ENCODE results near the gene NCS1.

The NCS1 gene

DNA sequence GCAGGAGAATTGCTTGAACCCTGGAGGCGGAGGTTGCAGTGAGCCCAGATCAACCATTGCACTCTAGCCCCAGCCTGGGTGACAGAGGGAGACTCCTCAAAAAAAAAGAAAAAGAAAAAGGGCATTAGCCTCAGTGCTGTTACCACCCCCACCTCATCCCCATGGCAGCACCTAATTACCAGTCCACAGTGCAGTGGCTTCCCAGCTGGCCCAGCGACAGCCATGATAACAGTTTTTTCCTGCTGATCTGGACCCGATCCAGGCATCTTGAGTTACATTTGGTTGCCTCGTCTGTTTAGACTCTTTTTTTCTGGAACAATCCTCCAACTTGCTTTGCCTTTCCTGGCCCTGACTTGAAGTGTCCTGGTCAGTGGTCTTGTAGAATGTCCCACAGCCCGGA is 24.4 kb downstream of the NCS1 start:
- DNase-seq: no peak

DNA sequence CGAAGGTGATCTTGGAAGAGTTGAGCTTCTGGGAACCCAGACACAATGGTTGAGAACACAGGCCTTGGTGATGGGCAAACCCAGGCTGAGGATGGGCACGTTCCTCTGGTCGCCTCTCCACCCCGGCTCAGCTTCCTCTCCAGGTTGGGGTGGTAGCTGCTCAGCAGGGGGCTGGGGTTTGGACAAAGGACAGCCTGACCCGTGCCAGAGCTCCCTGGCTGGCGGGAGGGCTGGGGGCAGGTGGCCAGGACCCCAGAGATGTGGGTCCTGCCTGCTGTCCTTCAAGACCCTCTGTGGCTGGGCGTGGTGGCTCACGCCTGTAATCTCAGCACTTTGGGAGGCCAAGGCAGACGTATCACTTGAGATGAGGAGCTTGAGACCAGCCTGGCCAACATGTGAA is 25.2 kb downstream of the NCS1 start:
- DNase-seq: no peak

DNA sequence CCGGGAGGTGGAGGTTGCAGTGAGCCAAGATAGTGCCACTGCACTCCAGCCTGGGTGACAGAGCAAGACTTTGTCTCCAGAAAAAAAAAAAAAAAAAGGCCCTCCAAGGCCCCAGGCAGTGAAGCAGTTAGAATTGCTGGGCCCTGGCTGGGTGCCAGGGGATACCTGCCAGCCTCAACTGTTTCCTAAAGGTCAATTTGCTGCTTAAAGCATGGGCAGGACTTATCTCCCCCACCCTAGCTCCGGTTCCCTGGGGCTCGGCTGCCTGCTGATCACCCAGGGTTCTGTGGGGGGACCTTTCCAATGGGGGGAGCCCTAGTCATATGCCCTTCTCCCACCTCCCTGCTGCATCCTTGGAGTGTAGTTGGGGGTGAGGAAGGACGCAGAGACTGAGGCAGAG is 25.7 kb downstream of the NCS1 start:
- no peak for DNase-seq

DNA sequence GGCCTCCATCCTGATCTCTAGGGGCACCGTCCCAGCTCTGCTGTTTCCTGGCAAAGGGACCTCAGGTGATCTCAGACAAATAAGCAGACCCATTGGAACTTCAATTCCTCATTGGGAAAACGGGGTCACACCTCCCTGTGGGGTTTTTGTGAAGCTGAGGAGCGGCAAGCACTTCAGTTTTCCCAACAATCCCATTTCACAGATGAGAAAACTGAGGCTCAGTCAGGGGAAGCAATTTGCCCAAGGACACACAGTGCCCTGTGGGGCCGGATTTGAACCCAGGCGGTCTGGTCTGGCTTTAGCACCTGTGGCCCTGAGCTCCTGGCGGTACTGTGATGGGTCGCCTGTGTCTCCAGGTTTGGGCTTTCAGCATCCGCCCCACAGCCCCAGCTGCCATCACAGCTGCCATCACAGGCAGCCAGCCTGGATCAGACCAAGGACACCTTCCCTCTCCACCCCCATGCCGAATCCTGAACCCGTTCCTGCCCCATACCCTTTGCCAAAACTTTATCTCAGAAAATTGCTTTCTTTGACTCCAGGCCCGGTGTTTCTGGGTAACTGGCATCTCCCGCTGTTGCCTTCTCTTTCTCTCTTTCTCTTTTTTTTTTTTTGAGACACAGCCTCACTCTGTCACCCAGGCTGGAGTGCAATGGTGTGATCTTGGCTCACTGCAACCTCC is 26.4 kb downstream of the NCS1 start:
- DNase-seq: no peak

DNA sequence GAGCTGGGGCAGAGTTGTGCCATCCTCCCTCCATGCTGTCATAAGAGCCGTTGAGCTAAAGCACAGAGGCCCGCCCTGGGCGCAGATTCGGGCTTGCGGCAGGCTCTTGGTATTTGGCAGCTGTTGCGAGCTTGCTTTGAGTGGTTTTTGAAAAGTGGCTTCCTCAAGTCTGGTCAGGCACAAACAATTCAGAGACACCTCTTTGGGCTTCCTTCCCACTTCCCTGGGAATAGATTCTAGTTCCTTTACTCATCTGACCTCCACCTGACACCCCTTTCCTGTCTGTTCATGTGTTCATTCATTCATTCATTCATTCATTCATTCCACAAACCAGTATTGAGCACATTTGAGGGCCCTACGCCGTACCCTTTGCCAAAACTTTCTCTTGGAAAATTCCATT is 27.4 kb downstream of the NCS1 start:
- no peak for DNase-seq

DNA sequence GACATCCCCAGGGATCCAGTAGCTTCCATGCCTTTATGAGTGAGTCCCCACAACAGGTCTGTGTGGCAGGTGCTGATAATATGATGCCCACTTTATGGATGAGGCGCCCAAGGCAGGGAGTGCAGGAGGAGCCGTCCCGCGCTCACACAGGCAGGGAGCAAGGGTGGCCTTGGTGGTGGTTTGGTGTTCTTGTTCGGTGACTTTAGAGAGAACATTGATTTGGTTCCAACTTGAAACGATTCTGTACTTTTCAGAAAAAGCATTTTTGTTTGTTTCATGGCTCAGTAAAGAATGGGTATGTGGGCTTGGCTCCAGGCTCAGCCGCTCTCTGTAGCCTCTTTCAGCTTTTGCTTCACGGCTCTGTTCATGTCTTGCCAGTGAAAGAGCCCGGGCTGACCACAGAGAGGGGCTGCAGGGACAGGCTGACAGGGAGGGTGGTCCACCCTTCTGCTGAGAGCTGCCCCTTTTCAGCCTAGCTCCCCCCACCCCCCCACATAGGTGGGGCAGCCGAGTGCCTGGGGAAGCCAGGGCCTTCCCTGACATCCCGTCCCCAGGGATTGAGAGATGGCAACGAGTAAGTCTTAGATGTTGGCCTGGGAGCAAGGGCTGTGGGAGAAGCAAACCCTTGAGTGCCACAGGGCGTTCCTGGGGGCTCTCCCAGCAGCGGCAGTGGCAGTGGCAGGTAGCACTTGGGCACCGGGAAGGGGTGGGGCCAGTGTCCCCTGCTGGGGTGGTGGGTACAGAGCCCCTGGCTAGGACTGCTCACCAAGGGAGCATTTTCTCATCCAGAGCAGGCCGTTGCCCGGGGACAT is 28.0 kb downstream of the NCS1 start:
- no peak for DNase-seq

DNA sequence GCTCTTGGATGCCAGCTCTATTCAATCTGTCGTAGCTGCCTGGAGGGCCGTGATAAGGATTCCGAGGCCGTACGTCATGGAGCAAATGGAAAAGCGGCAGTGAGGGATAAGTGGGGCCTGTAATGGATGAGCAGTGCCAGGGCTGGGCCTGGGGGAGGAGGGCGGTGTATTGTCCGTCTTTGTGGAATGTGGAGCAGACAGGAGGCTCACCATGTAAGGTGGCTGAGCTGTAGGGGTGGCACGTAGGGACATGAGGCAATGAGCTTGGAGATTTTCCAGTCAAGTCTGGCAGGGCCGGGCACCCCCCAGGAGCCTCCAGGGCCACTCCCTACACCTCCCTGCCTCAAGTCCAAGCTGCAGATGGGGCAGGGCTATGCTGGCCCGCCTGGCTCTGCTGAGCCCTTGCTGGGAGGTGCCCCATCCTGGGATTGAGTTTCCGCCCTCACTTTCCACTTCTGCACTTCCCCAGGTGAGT is 29.2 kb downstream of the NCS1 start:
- DNase-seq: no peak

DNA sequence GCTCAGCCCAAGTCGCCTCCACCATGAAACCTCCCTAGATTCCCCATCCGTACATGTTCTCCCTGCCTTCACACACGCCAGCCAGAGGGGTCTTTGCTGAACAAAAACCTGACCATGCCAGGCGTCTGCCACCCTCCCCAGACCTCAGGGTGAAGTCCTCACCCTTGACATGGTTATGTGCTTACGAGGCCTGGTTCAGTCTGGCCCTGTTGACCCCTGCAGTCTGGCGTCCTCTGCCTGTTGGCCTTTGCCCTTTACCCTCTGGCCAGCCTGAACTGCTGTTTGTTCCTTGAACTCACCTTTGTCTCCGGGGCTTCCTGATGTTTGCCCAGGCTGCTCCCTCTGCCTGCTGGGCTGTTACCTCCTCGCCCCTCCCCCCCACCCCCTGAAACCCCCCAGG is 29.8 kb downstream of the NCS1 start:
- DNase-seq: no peak

DNA sequence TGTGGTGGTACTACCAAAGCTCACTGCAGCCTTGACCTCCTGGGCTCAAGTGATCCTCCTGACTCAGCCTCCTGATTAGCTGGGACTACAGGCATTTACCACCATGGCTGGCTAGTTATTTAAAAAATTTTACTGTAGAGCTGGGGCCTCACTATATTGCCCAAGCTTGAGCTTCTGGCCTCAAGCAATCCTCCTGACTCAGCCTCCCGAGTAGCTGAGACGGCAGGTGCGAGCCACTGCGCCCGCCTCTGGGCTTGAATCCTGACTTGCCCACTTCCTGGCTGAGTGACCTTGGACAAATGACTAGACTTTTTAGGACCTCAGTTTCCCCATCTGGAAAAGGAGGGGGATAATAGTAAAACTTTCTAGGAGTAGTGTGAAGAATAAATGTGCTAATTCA is 32.1 kb downstream of the NCS1 start:
- DNase-seq: no peak

DNA sequence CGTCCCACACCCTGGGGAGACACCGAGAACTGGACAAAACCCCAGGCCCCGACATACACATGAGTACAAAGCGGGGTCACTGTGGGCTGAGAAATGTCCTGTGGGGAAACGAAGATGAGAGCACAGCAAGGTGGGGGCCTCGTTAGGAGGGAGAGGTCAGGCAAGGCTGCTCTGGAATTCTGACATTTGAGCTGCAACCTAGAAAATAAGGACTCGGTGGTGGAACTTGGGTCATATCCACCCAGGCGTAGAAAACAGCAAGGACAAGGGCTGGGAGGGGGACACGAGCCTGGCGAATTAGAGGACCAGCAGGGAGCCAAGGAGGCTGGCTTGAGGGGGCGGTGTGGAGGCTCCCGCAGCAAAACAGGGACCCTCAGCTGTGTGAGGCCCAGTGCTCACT is 32.8 kb downstream of the NCS1 start:
- DNase-seq: no peak

DNA sequence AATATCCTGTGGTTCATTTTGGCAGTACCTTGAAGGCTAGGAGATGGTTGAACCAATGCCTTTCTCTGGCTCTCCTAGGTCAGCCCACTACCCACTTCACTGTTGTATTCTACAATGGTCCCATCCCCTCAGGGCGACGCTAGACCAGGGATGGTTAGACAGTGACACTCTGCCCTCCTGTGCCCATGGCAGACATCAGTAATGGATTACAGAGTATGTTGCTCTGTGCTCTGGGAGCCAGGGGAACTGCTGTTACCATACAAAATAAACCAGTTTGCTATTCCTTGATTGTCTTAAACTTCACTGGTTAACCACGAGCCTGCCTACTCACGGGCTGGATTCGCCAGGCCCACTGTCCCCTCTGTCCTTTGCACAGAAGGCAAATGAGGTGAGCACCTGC is 33.7 kb downstream of the NCS1 start:
- DNase-seq: no peak

DNA sequence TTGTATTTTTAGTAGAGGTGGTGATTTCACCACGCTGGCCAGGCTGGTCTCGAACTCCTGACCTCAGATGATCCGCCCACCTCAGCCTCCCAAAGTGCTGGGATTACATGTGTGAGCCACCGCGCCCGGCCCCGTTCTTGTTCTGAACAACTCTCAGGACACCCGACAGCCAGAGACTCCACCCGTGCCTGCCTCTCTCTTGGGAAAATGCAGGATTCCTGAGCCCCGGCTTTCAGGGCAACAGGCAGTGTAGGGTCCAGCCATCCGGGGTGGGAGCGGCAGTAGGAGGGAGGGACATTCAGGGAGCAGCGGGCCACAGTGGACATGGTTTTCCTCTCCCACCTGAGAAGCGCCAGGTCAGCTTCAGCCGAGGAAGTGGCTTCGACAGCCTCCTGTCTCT is 34.4 kb downstream of the NCS1 start:
- DNase-seq: no peak

DNA sequence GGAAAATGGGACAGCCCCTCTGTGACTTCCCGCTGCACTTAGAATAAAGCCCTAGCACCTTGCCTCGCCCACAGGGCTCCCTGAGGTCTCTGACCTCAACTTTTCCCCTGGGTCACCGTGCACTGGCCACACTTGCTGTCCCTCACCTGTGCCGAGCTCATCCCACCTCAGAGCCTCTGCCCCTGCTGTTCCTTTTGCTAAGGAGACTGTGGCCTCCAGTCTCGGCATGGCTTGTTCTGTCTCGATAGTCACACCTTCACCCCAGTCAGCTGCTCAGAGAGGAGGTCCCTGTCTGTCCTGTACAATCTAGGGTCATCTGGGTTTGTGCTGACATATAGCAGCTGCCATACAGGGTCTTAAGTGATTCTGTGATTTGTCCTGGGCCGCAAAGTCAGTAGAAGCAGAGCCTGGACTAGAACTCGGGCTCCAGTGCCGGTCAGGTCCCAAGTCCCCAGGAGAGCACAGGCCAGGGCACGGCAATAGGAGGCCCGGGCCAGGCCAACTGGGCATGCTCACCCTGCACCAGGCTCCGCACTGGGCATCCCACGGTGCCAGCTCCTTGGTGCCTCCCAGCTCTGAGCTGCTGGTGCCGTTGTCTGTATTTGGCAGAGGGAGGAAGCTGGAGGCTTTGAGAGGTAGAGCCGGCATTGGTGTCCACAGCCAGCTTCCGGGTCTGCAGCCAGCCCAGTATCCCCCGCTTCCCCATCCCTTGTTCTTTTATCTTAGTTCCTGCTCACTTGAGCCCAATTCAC is 35.2 kb downstream of the NCS1 start:
- no peak for DNase-seq

DNA sequence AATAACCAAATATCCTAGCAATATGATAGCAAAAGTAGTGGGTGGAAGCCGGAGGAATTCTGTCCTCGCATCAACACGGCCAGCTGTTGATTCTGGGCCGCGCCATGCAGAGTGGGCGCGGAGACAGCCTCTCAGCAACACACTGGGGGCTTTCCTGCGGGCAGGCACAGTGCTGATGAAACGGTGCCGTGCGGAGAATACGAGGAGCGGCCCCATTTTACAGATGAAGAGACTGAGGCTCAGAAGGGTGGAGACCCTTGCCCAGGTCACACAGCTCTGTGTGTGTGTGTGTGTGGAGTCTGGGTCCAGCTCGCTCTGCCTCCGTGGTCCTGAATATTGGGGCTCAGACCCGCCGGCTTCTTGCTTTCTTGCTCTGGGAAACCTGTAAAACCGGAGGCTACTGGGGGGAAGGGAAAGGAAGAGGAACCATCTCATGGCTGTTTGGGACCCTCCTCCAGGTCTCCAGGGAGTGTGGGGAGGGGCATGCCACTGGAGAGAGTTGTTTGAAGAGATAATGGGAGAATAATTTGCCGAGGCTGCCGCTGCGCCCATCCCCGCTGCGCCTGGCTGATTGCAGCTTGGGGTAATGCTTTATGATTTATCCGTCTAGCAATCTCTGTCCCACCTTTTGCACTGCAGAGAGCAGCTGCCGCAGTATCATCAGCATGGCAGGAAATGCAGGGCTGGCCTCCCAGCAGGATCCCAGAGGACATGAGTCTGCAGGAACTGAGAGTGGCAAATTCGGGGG is 36.6 kb downstream of the NCS1 start:
- no peak for DNase-seq

DNA sequence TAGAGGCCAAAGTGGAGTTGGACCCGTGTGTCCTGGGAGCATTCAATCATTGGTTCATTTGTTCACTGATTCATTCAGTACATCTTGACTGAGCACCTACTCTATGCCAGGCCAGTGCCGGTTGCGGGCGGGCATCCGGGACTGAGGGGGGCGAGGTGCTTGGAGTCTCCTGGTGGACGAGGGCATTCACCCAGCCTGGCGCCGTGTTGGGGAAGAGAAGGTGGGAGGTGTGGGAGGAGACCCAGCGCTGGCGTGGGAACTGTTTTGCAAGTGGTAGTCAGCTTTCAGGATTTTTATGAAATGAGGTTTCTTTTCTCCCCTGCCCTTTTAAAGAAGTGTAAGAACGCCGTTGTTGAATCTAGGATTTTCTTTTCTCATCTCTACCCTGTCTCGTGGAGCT is 37.2 kb downstream of the NCS1 start:
- DNase-seq: no peak

DNA sequence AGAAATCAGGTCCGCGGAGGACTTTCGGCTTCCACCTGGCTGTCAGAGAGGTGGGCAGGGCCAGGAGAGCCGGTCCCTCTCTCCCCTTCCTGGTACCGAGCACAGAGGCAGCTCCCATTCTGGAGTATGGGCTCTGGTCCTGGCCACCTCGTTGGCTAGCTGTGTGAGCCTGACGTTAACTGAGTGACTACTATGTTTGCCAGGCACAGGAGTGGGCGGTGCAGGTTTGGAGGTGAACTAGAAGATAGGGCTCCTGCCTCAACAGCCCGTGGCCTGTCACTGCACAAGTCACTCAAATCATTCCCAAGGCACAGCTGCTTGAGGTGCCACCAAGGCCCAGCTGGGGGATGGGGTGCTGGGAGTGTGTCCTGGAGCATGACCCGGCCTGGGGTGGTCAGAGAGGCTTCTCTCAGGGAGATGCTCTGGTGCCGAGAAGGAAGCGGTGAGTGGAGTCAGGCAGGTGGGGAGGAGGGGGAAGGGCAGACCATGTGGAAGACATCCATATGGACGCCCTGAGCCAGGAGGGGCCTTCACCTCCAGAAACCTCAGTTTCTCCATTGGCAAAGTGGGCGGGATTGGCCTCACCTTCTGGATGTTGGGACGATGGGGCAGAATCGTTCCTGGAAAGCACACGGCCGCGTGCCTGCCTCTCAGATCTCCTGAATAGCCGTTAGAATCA is 39.5 kb downstream of the NCS1 start:
- no peak for DNase-seq

DNA sequence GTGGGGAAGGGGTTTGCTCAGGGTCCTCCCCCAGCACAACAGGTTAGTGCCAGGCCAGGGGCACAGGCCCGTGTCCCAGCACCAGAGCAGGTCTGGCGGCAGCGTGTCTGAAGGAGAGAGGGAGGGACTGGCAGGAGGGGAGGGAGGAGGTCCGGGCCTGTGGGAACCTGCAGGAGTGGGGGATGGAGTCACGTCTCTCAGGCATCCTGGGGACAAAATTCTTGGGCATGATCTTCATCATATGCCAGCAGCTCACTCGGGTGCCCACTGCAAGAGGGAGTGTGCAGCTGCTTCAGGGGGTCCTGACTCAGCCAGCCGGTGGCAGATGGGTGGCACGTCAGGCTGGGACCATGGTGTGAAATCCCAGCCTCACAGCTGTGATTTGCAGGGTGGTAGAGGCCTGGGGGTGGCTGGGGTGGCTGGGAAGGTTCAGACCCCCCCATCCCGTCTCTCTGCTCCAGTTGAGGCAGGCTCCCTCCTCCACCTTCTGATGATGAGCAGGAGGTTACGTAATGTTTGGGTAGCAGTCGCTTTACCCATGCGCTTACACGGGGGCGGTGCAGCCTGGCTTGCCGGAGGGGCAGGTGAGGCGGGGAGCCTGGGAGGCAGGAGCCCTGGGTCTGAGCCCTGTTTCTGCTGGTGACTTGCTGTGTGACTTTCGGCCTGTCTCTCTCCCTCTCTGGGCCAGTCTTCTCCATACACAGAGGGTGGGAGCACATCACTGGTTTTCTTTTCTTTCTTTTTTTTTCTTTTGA is 40.5 kb downstream of the NCS1 start:
- DNase-seq: no peak

DNA sequence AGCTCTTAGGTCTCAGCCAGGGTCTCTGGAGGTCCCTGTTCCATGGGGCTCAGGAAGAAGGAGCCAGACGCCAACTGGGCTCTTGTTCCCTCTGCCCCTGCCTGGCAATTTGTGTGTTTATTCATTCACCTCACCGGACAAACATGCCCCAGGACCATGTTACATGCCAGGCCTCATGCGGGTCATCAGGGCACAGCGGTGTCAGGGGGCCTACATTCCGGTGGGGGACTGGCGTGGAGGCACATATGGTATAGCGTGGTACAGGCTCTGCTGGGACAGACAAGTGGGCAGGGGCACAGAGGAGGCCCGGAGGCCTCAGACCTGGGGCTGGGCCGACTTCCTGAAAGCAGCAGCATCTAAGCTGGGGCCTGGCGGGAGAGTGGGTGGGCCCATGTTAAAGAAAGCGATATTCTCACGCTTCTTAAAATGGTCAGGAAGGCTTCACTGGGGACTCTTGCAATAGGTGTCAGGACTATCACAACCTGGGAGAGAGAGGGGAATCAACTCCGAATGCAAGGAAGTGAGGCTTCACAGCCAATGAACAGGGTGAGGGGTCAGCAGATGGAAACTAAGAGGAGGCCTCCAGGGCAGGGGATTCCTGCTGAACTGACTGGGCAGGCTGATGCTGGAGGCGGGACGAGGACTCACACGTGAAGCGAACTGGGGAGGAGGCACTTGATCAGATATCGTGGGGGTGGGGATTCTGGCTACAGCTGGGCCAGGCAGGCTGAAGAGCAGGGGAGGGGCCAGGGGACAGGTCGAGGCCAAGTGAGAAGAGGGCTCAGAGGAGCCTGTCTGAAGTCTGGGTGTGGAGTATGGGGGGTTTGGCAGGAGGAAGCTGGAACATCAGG is 41.9 kb downstream of the NCS1 start:
- no peak for DNase-seq

DNA sequence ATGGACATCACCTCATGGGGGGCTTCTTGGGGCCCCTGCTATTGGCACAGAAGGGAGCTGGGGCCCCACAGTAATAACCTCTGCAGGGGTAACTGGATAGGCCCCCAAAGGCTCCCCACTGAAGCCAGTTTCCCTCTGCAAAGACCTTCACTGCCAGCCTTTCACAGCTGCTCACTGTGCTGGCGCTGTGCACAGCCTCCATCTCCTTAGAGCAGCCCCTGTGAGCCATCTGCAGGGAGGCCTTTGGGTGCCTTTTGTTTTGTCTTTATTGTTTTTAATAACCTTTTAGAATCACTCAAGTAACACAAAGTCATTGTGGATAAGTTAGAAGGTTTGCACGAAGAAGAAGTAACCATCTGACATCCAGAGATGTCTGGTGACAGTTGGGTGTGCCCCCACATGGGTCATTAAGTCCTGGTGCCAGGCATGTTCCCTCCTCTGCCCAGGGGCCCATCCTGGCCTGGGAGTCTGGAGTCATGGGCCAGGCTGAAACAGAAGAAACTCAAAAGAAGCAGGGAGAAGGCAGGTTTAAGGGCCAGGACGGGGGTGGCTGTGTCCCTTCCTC is 42.7 kb downstream of the NCS1 start:
- DNase-seq: no peak

DNA sequence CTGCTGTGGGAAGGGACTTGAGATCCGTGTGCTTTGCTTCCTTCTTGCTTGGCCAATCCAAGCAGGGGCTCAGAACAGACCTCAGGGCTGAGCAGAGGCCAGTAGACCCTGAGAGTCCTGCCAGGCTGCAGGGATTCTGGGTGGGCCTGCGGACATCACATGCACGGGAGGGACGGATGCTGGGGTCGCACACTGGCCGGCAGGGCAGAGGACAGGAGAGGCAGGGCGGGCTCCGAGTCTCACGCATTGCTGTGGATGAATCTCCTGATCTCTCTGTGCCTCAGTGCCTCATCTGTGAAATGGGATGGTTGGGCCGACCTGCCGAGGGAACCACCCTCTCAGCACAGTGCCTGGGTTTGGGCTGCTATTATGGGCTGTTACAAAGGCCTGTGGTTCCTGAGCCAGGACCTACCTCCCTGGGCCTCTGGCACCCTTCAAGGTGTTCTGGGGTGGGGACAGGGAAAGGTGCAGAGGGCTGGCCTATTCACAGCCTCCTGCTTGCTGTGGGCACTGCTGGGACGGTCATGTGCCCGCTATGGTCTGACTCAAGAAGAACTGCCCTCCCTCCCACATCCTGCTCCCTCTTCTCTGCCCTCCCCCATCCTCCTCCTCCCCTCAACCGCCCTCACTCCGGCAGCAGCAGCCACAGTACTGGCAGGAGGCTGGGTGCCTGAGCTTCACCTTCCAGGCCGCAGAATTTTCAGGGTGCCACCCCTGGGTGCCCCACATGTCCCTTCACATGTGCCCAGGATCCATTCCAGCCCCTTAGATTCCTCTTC is 43.3 kb downstream of the NCS1 start:
- DNase-seq: no peak
